Right lobe of liver (tissue), 6 donors: Measurements from ENCODE around the gene ZSCAN22. TPM values are rescaled to one million over a fixed set of nuclear protein-coding genes. Genes with fewer than 3 reads are reported as not detected.
A peak's percentile ranks its signal among the peaks of the same experiment; 100 is the strongest.

ENCODE experiments used
- ATAC-seq, 4 donors: fragments of 200-7000 bp; cut with Tn5 transposase; one replicate each; pipeline ENCODE4 v1.9.1; 2020; ENCODE audit warnings: mild to moderate bottlenecking in 4 of 4, moderate library complexity in 4 of 4
- DNase-seq, 3 donors: peaks; one replicate each; pipeline ENCODE4 v3.0.0-alpha.2; 2020
- H3K27ac ChIP-seq, 3 donors: fragments of 200-600 bp; one replicate each; pipeline ENCODE4 v1.8.0; 2022
- H3K27me3 ChIP-seq, 2 donors: fragments of 200-600 bp; one replicate each; pipeline ENCODE4 v1.8.0; 2022
- H3K36me3 ChIP-seq, 4 donors: fragments of 200-600 bp; sonication (generic) in 1 of 4; one replicate each; pipeline versions ENCODE4 v1.5.1 to v1.8.0; 2017 to 2022; ENCODE audit warnings: control low read depth in 1 of 4
- H3K4me1 ChIP-seq, 4 donors: fragments of 200-600 bp; sonication (generic) in 1 of 4; one replicate each; pipeline versions ENCODE4 v1.5.1 to v1.8.0; 2017 to 2022; ENCODE audit warnings: control low read depth in 1 of 4
- H3K4me3 ChIP-seq, 3 donors: fragments of 200-600 bp; one replicate each; pipeline ENCODE4 v1.8.0; 2022
- H3K9me3 ChIP-seq, 4 donors: fragments of 200-600 bp; sonication (generic) in 1 of 4; one replicate each; pipeline versions ENCODE4 v1.5.1 to v1.8.0; 2017 to 2022; ENCODE audit warnings: control low read depth in 1 of 4
- POLR2A ChIP-seq: fragments of 450-650 bp; IDR thresholded peaks from one replicate; pipeline ENCODE4 v1.6.1; 2017; ENCODE audit warnings: antibody characterized with exemption, mild to moderate bottlenecking
- WGBS: methylation state at CpG from one replicate; pipeline ENCODE4 v1.1.6; 2018; ENCODE audit warnings: low coverage, low lambda C conversion rate; ENCODE audit not compliant: insufficient coverage; ENCODE audit errors: missing lambda C conversion rate; 5-methylcytosine and 5-hydroxymethylcytosine counted together
- intact Hi-C, 2 donors: fragments of 100-400 bp; cut with DNase I; formaldehyde crosslinking; loops; one replicate each; pipeline versions ENCODE4 v1.11.2 to v1.14.1; 2022
- total RNA-seq, 6 experiments: library from RNA; depleted of rRNA in 2 of 6; stranded (reverse); fragments of >200 nt in 2 of 6; fragmentation: NEBNext Ultra II Directional in 3 of 6; extraction: Animal tissue kit (Norgen Biotek cat#: 25700) in 3 of 6; gene quantifications; one replicate each; pipeline versions ENCODE4 v1.1.0 to v1.2.4, GENCODE V29; 2016 to 2023
- TF ChIP-seq, protein P1 (sequence below), 4 donors: fragments of 200-600 bp in 3 of 4; fragments of 450-650 bp in 1 of 4; IDR thresholded peaks; one replicate each; pipeline versions ENCODE4 v1.5.1 to v1.8.0; 2016 to 2022; ENCODE audit warnings: antibody characterized with exemption in 4 of 4, mild to moderate bottlenecking in 2 of 4
- donor health status: DM: no; HTN: yes; CAD: no.
- donor health status: DM: no; HTN: no; CAD: no.
- donor health status: DM: no; HTN: no; CAD: no.
- donor health status: DM: no; HTN: yes; CAD: no.
- donor health status: DM: no; HTN: yes; CAD: no.

Gene ZSCAN22
- total RNA-seq, 6 experiments from 2014 or later, result 1.7 to 2.9 (median 2.1) TPM

DNA sequence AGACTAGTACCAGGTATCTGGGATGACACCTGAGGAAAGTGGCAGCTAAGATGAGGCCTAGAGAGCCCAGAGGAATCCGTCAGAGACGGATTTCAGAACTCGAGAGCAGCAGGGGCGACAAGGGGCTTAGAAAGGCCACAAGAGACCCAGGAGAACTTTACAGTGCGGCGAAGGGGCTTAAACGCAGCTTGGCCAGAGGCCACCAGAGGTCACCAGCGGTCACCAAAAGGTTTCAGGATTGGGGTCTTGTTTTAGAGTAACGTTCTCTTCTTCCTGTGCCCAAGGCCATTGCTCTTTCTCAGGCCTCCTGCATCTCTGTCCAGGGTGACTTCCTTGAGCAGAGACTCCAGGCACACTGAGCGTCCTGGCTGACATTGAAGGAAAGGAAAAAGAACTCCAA is 2.2 kb downstream of the ZSCAN22 start:
- TF ChIP-seq POLR2A, result no peak
- H3K27me3 ChIP-seq, result no peaks in the 10 kb centered on the region
- no peak for ATAC-seq
- peaks cover 0 to 32% (median 5%) of the 10 kb centered on the region in 4 donors for H3K4me1 ChIP-seq
- intact Hi-C loops, result no loop called here
- DNase-seq, result no peak
- H3K27ac ChIP-seq, result no peak overlapping the region
- no peaks in the 10 kb centered on the region for H3K9me3 ChIP-seq
- 71% methylated on average over 7 of the region's 10 CpGs for WGBS
- H3K36me3 ChIP-seq, result no peaks in the 10 kb centered on the region
- H3K4me3 ChIP-seq, result no peak overlapping the region

DNA sequence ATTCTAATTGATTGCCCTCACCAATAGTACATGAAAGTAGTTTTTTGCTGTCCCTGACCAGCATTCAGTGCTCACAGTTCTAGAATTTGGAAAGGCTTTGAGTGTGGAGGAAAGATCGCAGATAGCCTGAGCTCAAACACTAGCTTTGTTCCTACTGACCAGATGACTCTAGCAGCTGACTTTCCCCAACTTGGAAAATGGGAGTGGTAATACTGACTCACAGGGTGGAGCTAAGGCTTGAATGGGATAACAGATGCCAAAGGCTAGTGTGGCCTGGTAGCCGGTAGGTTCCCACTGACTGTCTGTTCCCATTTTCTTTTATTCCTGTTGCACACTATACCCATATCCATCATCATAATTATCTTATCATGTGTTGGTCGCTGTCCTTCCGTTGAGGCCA is 3.7 kb downstream of the ZSCAN22 start:
- ATAC-seq, result peak; percentile 10 to 44 (median 12)
- no peak for DNase-seq
- WGBS, result 42% methylated on average over 4 of the region's 4 CpGs
- no peaks in the 10 kb centered on the region for H3K9me3 ChIP-seq
- no peaks in the 10 kb centered on the region for H3K27me3 ChIP-seq
- peaks cover 0 to 32% (median 6%) of the 10 kb centered on the region in 4 donors for H3K4me1 ChIP-seq
- no peaks in the 10 kb centered on the region for H3K36me3 ChIP-seq
- TF ChIP-seq, protein P1, sequence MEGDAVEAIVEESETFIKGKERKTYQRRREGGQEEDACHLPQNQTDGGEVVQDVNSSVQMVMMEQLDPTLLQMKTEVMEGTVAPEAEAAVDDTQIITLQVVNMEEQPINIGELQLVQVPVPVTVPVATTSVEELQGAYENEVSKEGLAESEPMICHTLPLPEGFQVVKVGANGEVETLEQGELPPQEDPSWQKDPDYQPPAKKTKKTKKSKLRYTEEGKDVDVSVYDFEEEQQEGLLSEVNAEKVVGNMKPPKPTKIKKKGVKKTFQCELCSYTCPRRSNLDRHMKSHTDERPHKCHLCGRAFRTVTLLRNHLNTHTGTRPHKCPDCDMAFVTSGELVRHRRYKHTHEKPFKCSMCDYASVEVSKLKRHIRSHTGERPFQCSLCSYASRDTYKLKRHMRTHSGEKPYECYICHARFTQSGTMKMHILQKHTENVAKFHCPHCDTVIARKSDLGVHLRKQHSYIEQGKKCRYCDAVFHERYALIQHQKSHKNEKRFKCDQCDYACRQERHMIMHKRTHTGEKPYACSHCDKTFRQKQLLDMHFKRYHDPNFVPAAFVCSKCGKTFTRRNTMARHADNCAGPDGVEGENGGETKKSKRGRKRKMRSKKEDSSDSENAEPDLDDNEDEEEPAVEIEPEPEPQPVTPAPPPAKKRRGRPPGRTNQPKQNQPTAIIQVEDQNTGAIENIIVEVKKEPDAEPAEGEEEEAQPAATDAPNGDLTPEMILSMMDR (IDR thresholded peaks at IDR 0.05), result no peak
- peak; percentile 33 for TF ChIP-seq POLR2A
- intact Hi-C loops, result no loop called here
- peak overlapping the region in 2 of 3 donors; percentile 9 to 20 for H3K27ac ChIP-seq
- H3K4me3 ChIP-seq, result no peak overlapping the region

DNA sequence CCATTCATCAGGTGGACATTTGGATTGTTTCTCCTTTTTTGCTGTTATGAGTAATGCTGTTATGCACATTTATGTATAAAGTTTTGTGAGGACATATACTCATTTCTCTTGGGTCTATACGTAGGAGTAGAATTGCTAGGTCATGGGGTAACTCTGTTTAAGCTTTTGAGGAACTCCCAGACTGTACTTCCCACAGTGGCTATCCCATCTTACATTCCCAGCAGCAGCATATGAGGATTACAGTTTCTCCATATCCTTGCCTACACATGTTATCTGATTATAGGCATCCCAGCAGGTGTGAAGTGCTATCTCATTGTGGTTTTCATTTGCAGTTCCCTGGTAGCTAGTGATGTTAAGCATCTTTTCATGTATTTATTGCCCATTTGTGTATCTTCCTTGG is 5.9 kb downstream of the ZSCAN22 start:
- TF ChIP-seq, protein P1 (IDR thresholded peaks at IDR 0.05), result no peak
- TF ChIP-seq POLR2A, result no peak
- intact Hi-C loops, result no loop called here
- no peak overlapping the region for H3K4me3 ChIP-seq
- no peaks in the 10 kb centered on the region for H3K9me3 ChIP-seq
- no peak for ATAC-seq
- 67% methylated on average over 1 of the region's 1 CpG for WGBS
- no peak for DNase-seq
- no peak overlapping the region for H3K27ac ChIP-seq
- no peaks in the 10 kb centered on the region for H3K27me3 ChIP-seq
- H3K36me3 ChIP-seq, result no peaks in the 10 kb centered on the region
- H3K4me1 ChIP-seq, result peaks cover 0 to 43% (median 12%) of the 10 kb centered on the region in 4 donors

DNA sequence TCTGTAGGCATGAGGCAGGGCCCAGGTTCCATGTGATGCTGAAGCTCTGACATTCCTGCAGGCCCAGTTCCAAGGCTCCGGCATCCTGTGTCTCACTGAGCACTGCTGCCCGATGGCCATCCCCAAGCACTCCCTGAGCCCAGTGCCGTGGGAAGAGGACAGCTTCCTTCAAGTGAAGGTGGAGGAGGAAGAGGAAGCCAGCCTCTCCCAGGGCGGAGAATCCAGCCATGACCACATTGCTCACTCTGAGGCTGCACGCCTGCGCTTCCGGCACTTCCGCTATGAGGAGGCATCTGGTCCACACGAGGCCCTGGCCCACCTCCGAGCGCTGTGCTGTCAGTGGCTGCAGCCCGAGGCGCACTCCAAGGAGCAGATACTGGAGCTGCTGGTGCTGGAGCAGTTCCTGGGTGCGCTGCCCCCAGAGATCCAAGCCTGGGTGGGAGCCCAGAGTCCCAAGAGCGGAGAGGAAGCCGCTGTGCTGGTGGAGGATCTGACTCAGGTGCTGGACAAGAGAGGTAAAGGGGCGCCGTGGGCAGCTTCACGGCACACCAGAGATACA is 8.0 kb downstream of the ZSCAN22 start:
- Histone ChIP-seq H3K4me1 (peaks cover 0 to 32% (median 9%) of the 10 kb centered on the region in 4 donors), H3K27me3 (no peaks in the 10 kb centered on the region), H3K4me3 (no peak overlapping the region), H3K36me3 (peaks cover 0 to 7% (median 0%) of the 10 kb centered on the region in 4 donors), H3K9me3 (no peaks in the 10 kb centered on the region), H3K27ac (no peak overlapping the region)
- intact Hi-C loops, result no loop called here
- no CpG with 5 or more reads among the region's 19 CpGs for WGBS
- TF ChIP-seq, protein P1 (IDR thresholded peaks at IDR 0.05), result no peak
- TF ChIP-seq POLR2A, result no peak
- ATAC-seq, result no peak
- DNase-seq, result no peak

DNA sequence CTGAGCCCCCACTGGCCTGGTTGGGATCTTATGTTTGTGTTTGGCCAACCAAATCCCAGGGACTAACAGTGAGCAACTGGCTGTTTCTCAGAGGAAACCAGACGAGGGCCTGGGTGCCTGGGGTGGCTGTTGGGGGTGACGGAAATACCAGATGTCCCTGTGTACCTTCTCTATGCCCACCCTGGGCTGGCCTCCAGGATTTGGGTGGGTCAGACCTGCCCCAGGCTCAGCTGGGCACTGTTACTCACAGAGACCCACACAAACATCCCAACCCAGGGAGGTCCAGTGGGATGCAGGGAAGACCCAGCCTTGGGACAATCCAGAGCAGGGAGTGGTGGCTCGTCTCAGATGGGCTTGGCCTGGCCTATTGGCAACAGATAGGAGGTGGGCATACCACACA is 8.8 kb downstream of the ZSCAN22 start:
- WGBS, result 60% methylated on average over 1 of the region's 3 CpGs
- ATAC-seq, result no peak
- H3K27ac ChIP-seq, result peak overlapping the region in 2 of 3 donors; percentile 72 to 86
- intact Hi-C loops, result no loop called here
- no peak for TF ChIP-seq POLR2A
- TF ChIP-seq, protein P1 (IDR thresholded peaks at IDR 0.05), result no peak
- no peak overlapping the region for H3K4me3 ChIP-seq
- peaks cover 0 to 24% (median 9%) of the 10 kb centered on the region in 4 donors for H3K4me1 ChIP-seq
- H3K27me3 ChIP-seq, result no peaks in the 10 kb centered on the region
- DNase-seq, result no peak
- peaks cover 0 to 7% (median 0%) of the 10 kb centered on the region in 4 donors for H3K36me3 ChIP-seq
- H3K9me3 ChIP-seq, result no peaks in the 10 kb centered on the region
